ENCODE data around the gene ZXDC.

Gene ZXDC

GRCh38 chr3:126493739-126494138, 18.0 kb upstream of the ZXDC start:
- no peaks in the 10 kb centered on the region for H3K4me1 Mint-ChIP-seq
- ATAC-seq (replicated peaks; ENCODE audit: extremely low read depth, poor library complexity, severe bottlenecking): no peak
- DNase-seq (ENCODE audit: low spot score in 2 of 2): no peak
- no peaks in the 10 kb centered on the region for H3K9me3 Mint-ChIP-seq
- H3K27me3 Mint-ChIP-seq: no peaks in the 10 kb centered on the region
- no peak overlapping the region for H3K4me3 Mint-ChIP-seq
- no peak overlapping the region for H3K27ac Mint-ChIP-seq (ENCODE audit: low read depth)
- H3K36me3 Mint-ChIP-seq (ENCODE audit: insufficient read depth): peaks cover 1% of the 10 kb centered on the region

GRCh38 chr3:126493051-126493450, 17.4 kb upstream of the ZXDC start:
- DNase-seq (ENCODE audit: low spot score in 2 of 2): no peak
- H3K9me3 Mint-ChIP-seq: no peaks in the 10 kb centered on the region
- H3K36me3 Mint-ChIP-seq (ENCODE audit: insufficient read depth): peaks cover 1% of the 10 kb centered on the region

GRCh38 chr3:126491221-126492013, 15.7 kb upstream of the ZXDC start:
- Mint-ChIP-seq H3K36me3 (ENCODE audit: insufficient read depth) (peaks cover 1% of the 10 kb centered on the region), H3K27ac (ENCODE audit: low read depth) (no peak overlapping the region), H3K4me1 (peaks cover 8% of the 10 kb centered on the region), H3K9me3 (no peaks in the 10 kb centered on the region), H3K4me3 (no peak overlapping the region), H3K27me3 (no peaks in the 10 kb centered on the region)
- ATAC-seq (replicated peaks; ENCODE audit: extremely low read depth, poor library complexity, severe bottlenecking) (no peak), DNase-seq (ENCODE audit: low spot score in 2 of 2) (no peak)

More at GRCh38 chr3:126493051-126493450, 17.4 kb upstream of the ZXDC start:
- no peak for ATAC-seq (replicated peaks; ENCODE audit: extremely low read depth, poor library complexity, severe bottlenecking)
- Mint-ChIP-seq H3K4me1 (no peaks in the 10 kb centered on the region), H3K4me3 (no peak overlapping the region), H3K27ac (ENCODE audit: low read depth) (no peak overlapping the region), H3K27me3 (no peaks in the 10 kb centered on the region)

GRCh38 chr3:126490619-126491018, 14.9 kb upstream of the ZXDC start:
- no peak overlapping the region for H3K4me3 Mint-ChIP-seq
- no peaks in the 10 kb centered on the region for H3K27me3 Mint-ChIP-seq
- H3K4me1 Mint-ChIP-seq: peaks cover 10% of the 10 kb centered on the region
- H3K27ac Mint-ChIP-seq (ENCODE audit: low read depth): no peak overlapping the region
- DNase-seq (ENCODE audit: low spot score in 2 of 2) (no peak), ATAC-seq (replicated peaks; ENCODE audit: extremely low read depth, poor library complexity, severe bottlenecking) (no peak)
- no peaks in the 10 kb centered on the region for H3K9me3 Mint-ChIP-seq
- peaks cover 1% of the 10 kb centered on the region for H3K36me3 Mint-ChIP-seq (ENCODE audit: insufficient read depth)

- DNase-seq (ENCODE audit: low spot score in 2 of 2) (no peak), ATAC-seq (replicated peaks; ENCODE audit: extremely low read depth, poor library complexity, severe bottlenecking) (no peak)
- H3K27ac Mint-ChIP-seq (ENCODE audit: low read depth): no peak overlapping the region
- peaks cover 1% of the 10 kb centered on the region for H3K36me3 Mint-ChIP-seq (ENCODE audit: insufficient read depth)
- H3K4me1 Mint-ChIP-seq: peaks cover 10% of the 10 kb centered on the region
- H3K9me3 Mint-ChIP-seq: no peaks in the 10 kb centered on the region
- no peaks in the 10 kb centered on the region for H3K27me3 Mint-ChIP-seq
- H3K4me3 Mint-ChIP-seq: no peak overlapping the region
Observed at GRCh38 chr3:126488886-126489569, 13.3 kb upstream of the ZXDC start.

- Mint-ChIP-seq H3K27ac (ENCODE audit: low read depth) (no peak overlapping the region), H3K4me1 (peaks cover 10% of the 10 kb centered on the region), H3K4me3 (no peak overlapping the region), H3K9me3 (no peaks in the 10 kb centered on the region), H3K27me3 (no peaks in the 10 kb centered on the region), H3K36me3 (ENCODE audit: insufficient read depth) (peaks cover 1% of the 10 kb centered on the region)
- ATAC-seq (replicated peaks; ENCODE audit: extremely low read depth, poor library complexity, severe bottlenecking): no peak
- no peak for DNase-seq (ENCODE audit: low spot score in 2 of 2)
Observed at GRCh38 chr3:126488185-126488584, 12.5 kb upstream of the ZXDC start.

- no peak for DNase-seq (ENCODE audit: low spot score in 2 of 2)
- no peaks in the 10 kb centered on the region for H3K27me3 Mint-ChIP-seq
- H3K9me3 Mint-ChIP-seq: no peaks in the 10 kb centered on the region
- no peak for ATAC-seq (replicated peaks; ENCODE audit: extremely low read depth, poor library complexity, severe bottlenecking)
- H3K36me3 Mint-ChIP-seq (ENCODE audit: insufficient read depth): peaks cover 1% of the 10 kb centered on the region
- H3K4me1 Mint-ChIP-seq: peaks cover 10% of the 10 kb centered on the region
- no peak overlapping the region for H3K27ac Mint-ChIP-seq (ENCODE audit: low read depth)
- no peak overlapping the region for H3K4me3 Mint-ChIP-seq
Observed at GRCh38 chr3:126487151-126487771, 11.6 kb upstream of the ZXDC start.

- no peak overlapping the region for H3K27ac Mint-ChIP-seq (ENCODE audit: low read depth)
- DNase-seq (ENCODE audit: low spot score in 2 of 2) (no peak), ATAC-seq (replicated peaks; ENCODE audit: extremely low read depth, poor library complexity, severe bottlenecking) (no peak)
- peaks cover 10% of the 10 kb centered on the region for H3K4me1 Mint-ChIP-seq
- no peaks in the 10 kb centered on the region for H3K9me3 Mint-ChIP-seq
- peaks cover 1% of the 10 kb centered on the region for H3K36me3 Mint-ChIP-seq (ENCODE audit: insufficient read depth)
- no peak overlapping the region for H3K4me3 Mint-ChIP-seq
- H3K27me3 Mint-ChIP-seq: no peaks in the 10 kb centered on the region
Observed at GRCh38 chr3:126486360-126486847, 10.7 kb upstream of the ZXDC start.

- H3K4me1 Mint-ChIP-seq: peaks cover 10% of the 10 kb centered on the region
- ATAC-seq (replicated peaks; ENCODE audit: extremely low read depth, poor library complexity, severe bottlenecking) (no peak), DNase-seq (ENCODE audit: low spot score in 2 of 2) (no peak)
- no peak overlapping the region for H3K27ac Mint-ChIP-seq (ENCODE audit: low read depth)
- no peak overlapping the region for H3K4me3 Mint-ChIP-seq
- H3K36me3 Mint-ChIP-seq (ENCODE audit: insufficient read depth): peaks cover 1% of the 10 kb centered on the region
- no peaks in the 10 kb centered on the region for H3K9me3 Mint-ChIP-seq
- H3K27me3 Mint-ChIP-seq: no peaks in the 10 kb centered on the region
Observed at GRCh38 chr3:126485956-126486355, 10.3 kb upstream of the ZXDC start.

- H3K4me1 Mint-ChIP-seq: peaks cover 10% of the 10 kb centered on the region
- H3K36me3 Mint-ChIP-seq (ENCODE audit: insufficient read depth): peaks cover 1% of the 10 kb centered on the region
- H3K9me3 Mint-ChIP-seq: no peaks in the 10 kb centered on the region
- DNase-seq (ENCODE audit: low spot score in 2 of 2) (no peak), ATAC-seq (replicated peaks; ENCODE audit: extremely low read depth, poor library complexity, severe bottlenecking) (no peak)
- no peaks in the 10 kb centered on the region for H3K27me3 Mint-ChIP-seq
- no peak overlapping the region for H3K4me3 Mint-ChIP-seq
- H3K27ac Mint-ChIP-seq (ENCODE audit: low read depth): no peak overlapping the region
Observed at GRCh38 chr3:126485176-126485897, 9.6 kb upstream of the ZXDC start.

GRCh38 chr3:126484662-126485061, 9.0 kb upstream of the ZXDC start:
- ATAC-seq (replicated peaks; ENCODE audit: extremely low read depth, poor library complexity, severe bottlenecking) (no peak), DNase-seq (ENCODE audit: low spot score in 2 of 2) (no peak)
- peaks cover 1% of the 10 kb centered on the region for H3K36me3 Mint-ChIP-seq (ENCODE audit: insufficient read depth)
- H3K9me3 Mint-ChIP-seq: no peaks in the 10 kb centered on the region
- peaks cover 10% of the 10 kb centered on the region for H3K4me1 Mint-ChIP-seq
- no peaks in the 10 kb centered on the region for H3K27me3 Mint-ChIP-seq
- no peak overlapping the region for H3K27ac Mint-ChIP-seq (ENCODE audit: low read depth)
- H3K4me3 Mint-ChIP-seq: no peak overlapping the region

- Mint-ChIP-seq H3K27me3 (no peaks in the 10 kb centered on the region), H3K9me3 (no peaks in the 10 kb centered on the region), H3K4me3 (no peak overlapping the region), H3K27ac (ENCODE audit: low read depth) (no peak overlapping the region), H3K36me3 (ENCODE audit: insufficient read depth) (peaks cover under 1% of the 10 kb centered on the region), H3K4me1 (peaks cover 10% of the 10 kb centered on the region)
- DNase-seq (ENCODE audit: low spot score in 2 of 2): no peak
- no peak for ATAC-seq (replicated peaks; ENCODE audit: extremely low read depth, poor library complexity, severe bottlenecking)
Observed at GRCh38 chr3:126484148-126484547, 8.5 kb upstream of the ZXDC start.
